Raji (cell line): ENCODE measurements around the gene CTSL.

Experiments used
- POLR2A ChIP-seq: IDR thresholded peaks from 2 replicates; pipeline ENCODE4 v1.6.1; 2011; ENCODE audit warnings: low read depth, low read length, control low read depth; ENCODE audit not compliant: insufficient read depth

CTSL gene

GRCh38 chr9:87708986-87709728 is 16.8 kb upstream of the CTSL start:
- no peak for TF ChIP-seq POLR2A

GRCh38 chr9:87710443-87710842 is 15.5 kb upstream of the CTSL start:
- TF ChIP-seq POLR2A: no peak

- no peak for TF ChIP-seq POLR2A
Measured at GRCh38 chr9:87711857-87712800, 13.8 kb upstream of the CTSL start.

DNA sequence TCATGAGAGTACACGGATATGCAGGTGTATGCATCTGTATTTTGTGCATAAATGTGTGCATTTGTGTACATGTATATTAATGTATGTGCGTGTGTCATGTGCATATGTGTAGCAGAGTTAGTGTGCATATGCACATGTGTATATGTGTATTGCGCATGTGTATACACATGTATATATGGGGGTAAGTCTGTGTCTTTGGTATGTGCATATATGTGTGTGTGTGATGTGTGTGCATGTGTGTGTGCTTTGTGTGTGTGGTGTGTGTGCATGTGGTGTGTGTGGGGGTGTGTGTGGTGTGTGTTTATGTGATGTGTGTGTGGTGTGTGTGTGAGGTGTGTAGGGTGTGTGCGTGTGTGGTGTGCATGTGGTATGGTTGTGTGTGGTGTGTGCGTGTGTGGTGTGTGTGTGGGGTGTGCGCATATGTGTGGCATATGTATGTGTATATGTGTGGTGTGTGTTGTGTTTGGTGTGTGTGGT is 13.1 kb upstream of the CTSL start:
- no peak for TF ChIP-seq POLR2A

DNA sequence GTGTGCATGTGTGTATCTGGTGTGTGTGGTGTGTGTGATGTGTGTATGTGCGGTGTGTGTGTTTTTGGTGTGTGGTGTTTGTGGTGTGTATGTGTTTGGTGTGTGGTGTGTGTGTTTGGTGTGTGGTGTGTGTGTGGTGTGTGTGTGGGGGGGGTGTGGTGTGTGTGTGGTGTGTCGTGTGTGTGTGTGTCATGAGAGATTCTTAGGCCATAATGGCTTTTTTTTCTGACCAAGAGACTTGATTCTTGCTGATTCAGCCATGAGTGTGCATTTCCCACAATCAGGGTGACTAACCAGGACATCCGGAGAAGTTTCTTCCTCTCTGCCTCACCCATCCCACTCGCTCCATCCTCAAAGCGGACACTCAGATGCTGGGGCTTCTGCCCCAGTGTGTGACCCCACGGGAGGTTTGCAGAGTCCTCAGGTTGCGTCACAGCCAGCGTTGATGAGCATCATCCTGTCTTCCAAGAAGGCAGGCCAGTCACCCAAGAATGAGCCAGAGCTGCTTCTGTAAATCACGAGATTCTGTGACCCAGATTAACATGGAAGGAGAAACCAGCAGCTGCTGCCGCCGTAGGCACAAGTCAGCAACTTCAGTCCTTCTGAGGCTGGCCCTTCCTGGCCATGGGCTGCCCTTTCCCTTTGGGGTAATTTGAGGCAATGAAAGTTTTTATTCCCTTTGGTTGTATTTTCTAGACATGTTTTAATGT is 12.5 kb upstream of the CTSL start:
- TF ChIP-seq POLR2A: no peak

DNA sequence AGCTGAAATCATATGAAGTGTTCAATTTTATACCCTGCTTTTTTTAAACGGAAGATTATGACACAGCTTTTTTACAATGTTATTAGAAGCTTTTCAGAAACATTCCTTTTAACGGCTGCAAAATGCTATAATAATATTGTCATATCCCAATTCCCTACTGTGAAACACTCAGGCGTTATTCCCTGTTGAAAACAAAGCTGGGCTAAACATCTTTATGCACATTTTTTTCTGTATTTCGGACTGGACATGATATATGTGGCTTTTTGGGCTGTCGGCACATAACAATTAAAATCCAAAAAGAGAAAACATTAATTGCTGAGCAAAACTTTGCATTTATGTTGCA is 12.0 kb upstream of the CTSL start:
- no peak for TF ChIP-seq POLR2A

DNA sequence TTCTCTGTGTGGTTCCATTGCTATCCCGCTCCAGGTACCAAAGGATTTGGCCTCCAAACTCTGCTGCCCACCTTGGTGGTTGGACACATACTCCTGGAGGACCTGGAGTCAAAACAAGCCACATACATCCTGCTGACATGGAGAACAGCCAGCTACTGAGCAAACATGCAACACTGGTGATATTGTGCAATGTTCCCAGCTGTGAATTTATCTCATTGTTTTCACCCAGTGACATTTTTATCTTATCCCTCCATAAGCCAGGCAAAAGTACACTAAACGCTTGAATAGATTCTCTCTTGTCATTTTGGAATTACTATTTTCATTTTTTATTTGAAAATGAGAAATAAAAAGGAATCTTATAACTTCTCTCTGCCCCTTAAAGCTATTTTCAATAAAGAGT is 11.1 kb upstream of the CTSL start:
- no peak for TF ChIP-seq POLR2A

GRCh38 chr9:87716141-87716540 is 9.8 kb upstream of the CTSL start:
- TF ChIP-seq POLR2A: no peak

- TF ChIP-seq POLR2A: no peak
Measured at GRCh38 chr9:87717456-87717855, 8.5 kb upstream of the CTSL start.

- no peak for TF ChIP-seq POLR2A
Measured at GRCh38 chr9:87718231-87718630, 7.7 kb upstream of the CTSL start.

GRCh38 chr9:87718852-87719612 is 6.9 kb upstream of the CTSL start:
- TF ChIP-seq POLR2A: no peak

DNA sequence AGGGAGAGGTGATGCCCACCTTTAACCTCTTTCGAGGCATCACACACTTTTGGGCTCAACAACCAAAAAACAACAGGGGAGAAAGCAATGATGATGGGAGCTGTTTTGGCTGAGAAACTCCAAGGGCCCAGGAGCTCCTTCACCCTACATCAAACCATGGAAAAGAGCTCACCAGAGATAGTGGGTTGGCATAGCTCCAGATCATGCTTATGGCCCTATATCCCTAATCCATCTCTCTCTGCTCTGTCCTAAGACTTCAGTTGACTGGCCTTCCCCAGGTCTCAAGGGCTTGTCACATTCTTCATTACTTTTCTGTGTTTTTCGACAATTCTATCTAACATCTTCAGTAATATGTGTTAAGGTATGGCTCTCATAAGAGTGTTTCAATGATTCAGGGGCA is 5.7 kb upstream of the CTSL start:
- no peak for TF ChIP-seq POLR2A

- no peak for TF ChIP-seq POLR2A
Measured at GRCh38 chr9:87722393-87723088, 3.4 kb upstream of the CTSL start.

GRCh38 chr9:87725356-87725899 is 491 bp upstream of the CTSL start:
- TF ChIP-seq POLR2A: no peak

- no peak for TF ChIP-seq POLR2A
Measured at GRCh38 chr9:87729246-87729645, 3.3 kb downstream of the CTSL start.

DNA sequence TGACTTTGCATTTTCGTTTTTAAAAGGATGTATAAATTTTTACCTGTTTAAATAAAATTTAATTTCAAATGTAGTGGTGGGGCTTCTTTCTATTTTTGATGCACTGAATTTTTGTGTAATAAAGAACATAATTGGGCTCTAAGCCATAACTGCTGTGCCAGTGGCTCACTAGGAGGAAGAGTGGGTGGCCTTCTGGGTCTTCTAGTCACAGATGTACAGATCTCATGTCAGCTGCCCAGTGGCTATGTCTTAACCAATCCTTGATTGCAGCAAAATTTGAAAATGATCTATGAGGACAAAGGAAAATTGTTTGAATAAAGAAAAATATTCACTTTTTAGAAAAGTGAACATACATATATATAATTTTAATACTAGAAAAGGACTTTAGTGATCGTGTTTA is 5.4 kb downstream of the CTSL start:
- no peak for TF ChIP-seq POLR2A
